Measurements from ENCODE around the gene SH2D4B. TPM values are rescaled to one million over a fixed set of nuclear protein-coding genes. Genes with fewer than 3 reads are reported as not detected.

Gene SH2D4B
- total RNA-seq, 1 experiment from 2014 or later: 0.24 TPM

DNA sequence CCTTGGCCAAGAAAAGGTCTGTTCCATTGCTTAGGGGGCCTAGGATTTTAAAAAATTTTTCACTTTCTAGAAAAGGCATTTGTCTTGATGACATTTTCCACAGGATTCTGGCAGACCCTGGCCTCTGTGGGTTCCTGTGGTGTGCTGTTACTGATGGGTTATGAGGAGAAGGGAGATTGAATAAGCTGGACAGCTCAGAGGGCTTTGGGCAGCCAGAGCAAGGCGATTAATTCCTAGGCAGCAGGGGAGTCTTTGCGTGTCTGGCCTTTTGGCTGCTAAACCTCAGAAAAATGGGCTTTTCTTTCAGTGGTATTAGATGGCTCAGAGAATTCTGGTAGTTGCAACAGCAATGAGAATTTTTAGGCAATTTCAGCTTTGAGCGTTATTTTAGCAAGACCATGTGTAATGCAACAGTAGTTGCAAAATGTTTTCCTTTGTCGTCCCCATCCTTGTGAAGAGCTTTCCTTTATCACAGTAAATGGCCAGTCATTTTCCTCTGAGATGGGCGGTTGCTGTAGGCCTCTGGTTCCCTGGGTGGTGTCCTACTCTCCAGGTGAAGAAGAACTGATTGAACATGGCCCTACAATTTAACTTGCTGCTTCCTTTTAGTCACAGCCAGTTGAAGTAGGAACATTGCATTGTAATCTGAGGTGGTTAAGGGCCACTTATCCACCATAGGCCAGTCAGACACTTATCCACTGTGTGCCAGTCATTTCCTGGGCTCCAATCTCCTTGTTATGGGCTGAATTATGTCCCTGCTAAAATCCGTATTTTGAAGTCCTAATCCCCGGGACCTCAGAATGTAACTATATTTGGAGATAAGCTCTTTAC lies 43.2 kb downstream of the SH2D4B start:
- no peak overlapping the region for H3K4me2 ChIP-seq
- intact Hi-C loops (cut with micrococcal nuclease; ENCODE audit: unreplicated experiment): no loop called here
- 0 out of 2 replicates have a peak, but pooled peaks cover 4% of the 10 kb centered on the region for H3K9me3 ChIP-seq (ENCODE audit: insufficient read depth, low read depth)
- H4K20me1 ChIP-seq (ENCODE audit: insufficient read depth): no peaks in the 10 kb centered on the region
- no peaks in the 10 kb centered on the region for H3K4me1 ChIP-seq (replicated peaks; ENCODE audit: insufficient read depth)
- no peak for TF ChIP-seq EZH2 (IDR thresholded peaks at IDR 0.05; ENCODE audit: low read depth)
- TF ChIP-seq, protein P1, sequence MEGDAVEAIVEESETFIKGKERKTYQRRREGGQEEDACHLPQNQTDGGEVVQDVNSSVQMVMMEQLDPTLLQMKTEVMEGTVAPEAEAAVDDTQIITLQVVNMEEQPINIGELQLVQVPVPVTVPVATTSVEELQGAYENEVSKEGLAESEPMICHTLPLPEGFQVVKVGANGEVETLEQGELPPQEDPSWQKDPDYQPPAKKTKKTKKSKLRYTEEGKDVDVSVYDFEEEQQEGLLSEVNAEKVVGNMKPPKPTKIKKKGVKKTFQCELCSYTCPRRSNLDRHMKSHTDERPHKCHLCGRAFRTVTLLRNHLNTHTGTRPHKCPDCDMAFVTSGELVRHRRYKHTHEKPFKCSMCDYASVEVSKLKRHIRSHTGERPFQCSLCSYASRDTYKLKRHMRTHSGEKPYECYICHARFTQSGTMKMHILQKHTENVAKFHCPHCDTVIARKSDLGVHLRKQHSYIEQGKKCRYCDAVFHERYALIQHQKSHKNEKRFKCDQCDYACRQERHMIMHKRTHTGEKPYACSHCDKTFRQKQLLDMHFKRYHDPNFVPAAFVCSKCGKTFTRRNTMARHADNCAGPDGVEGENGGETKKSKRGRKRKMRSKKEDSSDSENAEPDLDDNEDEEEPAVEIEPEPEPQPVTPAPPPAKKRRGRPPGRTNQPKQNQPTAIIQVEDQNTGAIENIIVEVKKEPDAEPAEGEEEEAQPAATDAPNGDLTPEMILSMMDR (conservative IDR thresholded peaks at IDR 0.05): no peak
- no peak overlapping the region for H3K27ac ChIP-seq
- H3F3A ChIP-seq (ENCODE audit: insufficient read depth, low read depth): no peaks in the 10 kb centered on the region
- peaks cover 57% of the 10 kb centered on the region; the same call in 1 of the 2 replicates for H3K27me3 ChIP-seq (ENCODE audit: insufficient read depth, low read depth)
- POLR2A ChIA-PET (ENCODE audit: unreplicated experiment): no interaction called here
- H3K4me3 ChIP-seq: no peak overlapping the region
- H2AFZ ChIP-seq: no peak overlapping the region
- DNase-seq: no peak
- H3K9me2 ChIP-seq (ENCODE audit: insufficient read depth): no peaks in the 10 kb centered on the region
- no peaks in the 10 kb centered on the region for H3K36me3 ChIP-seq (ENCODE audit: low read depth)
- BruUV-seq (replicated peaks): no TSS peak
- CTCF ChIA-PET: no interaction called here
- H3K79me2 ChIP-seq (ENCODE audit: low read depth): no peaks in the 10 kb centered on the region

DNA sequence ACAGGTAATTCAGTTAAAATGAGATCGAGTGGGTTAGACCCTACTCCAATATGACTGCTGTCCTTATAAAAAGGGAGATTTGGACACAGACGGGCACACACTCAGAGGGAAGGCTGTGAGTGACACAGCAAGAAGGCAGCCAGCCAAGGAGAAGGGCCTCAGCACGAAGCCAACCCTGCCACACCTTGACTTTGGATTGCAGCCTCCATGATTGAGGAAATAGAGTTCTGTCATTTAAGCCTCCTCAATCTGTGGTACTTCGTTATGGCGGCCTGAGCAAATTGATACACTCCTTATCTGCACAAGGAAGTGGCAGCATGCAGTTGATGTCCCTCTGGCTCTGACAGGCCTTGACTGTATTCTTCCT lies 43.8 kb downstream of the SH2D4B start:
- no peak overlapping the region for H3K4me3 ChIP-seq
- intact Hi-C loops (cut with micrococcal nuclease; ENCODE audit: unreplicated experiment): no loop called here
- no peak overlapping the region for H2AFZ ChIP-seq
- H3K79me2 ChIP-seq (ENCODE audit: low read depth): no peaks in the 10 kb centered on the region
- H3K9me3 ChIP-seq (ENCODE audit: insufficient read depth, low read depth): 0 out of 2 replicates have a peak, but pooled peaks cover 4% of the 10 kb centered on the region
- H3K27me3 ChIP-seq (ENCODE audit: insufficient read depth, low read depth): peaks cover 51% of the 10 kb centered on the region; the same call in 1 of the 2 replicates
- ChIA-PET POLR2A (ENCODE audit: unreplicated experiment) (no interaction called here), CTCF (no interaction called here)
- TF ChIP-seq, protein P1 (conservative IDR thresholded peaks at IDR 0.05): no peak
- no peak for DNase-seq
- no TSS peak for BruUV-seq (replicated peaks)
- H3K9me2 ChIP-seq (ENCODE audit: insufficient read depth): no peaks in the 10 kb centered on the region
- no peaks in the 10 kb centered on the region for H3K36me3 ChIP-seq (ENCODE audit: low read depth)
- H3K4me2 ChIP-seq: no peak overlapping the region
- no peaks in the 10 kb centered on the region for H3K4me1 ChIP-seq (replicated peaks; ENCODE audit: insufficient read depth)
- H3K27ac ChIP-seq: no peak overlapping the region
- no peaks in the 10 kb centered on the region for H3F3A ChIP-seq (ENCODE audit: insufficient read depth, low read depth)
- no peaks in the 10 kb centered on the region for H4K20me1 ChIP-seq (ENCODE audit: insufficient read depth)

DNA sequence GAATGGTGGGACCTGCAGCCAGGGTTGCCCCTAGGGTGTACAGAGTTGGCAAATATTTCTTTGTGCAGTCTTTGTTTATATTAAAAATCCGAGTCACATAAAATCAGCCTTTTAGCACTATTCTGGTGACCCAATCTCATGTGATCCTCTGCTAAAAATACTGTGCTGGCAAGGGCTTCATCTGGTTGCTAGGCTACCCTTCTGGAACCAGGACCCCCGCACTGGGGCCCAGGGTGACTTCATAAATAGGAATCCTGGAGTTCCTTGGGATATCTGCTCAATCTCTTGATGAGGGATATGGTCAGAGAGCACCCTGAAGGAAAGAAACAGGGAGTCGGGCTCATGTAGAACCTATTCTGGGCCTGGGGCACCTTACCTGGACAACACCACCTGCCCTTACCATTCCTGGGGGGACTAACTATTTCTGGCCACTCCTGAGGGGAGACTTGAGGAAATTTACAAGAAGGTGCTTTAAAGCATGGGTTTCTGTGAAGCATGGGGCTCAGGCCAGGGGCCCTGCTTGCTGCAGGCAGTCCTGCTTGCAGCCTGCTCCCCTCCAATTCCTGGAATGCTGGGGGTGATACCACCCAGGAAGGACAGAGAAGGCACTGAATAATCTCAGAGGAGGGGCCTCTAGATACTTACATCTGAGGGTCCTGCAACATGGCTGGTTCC lies 44.7 kb downstream of the SH2D4B start:
- ChIA-PET CTCF (no interaction called here), POLR2A (ENCODE audit: unreplicated experiment) (no interaction called here)
- Histone ChIP-seq H3K79me2 (ENCODE audit: low read depth) (no peaks in the 10 kb centered on the region), H3F3A (ENCODE audit: insufficient read depth, low read depth) (no peaks in the 10 kb centered on the region), H3K4me3 (no peak overlapping the region), H3K9me3 (ENCODE audit: insufficient read depth, low read depth) (no peaks in the 10 kb centered on the region), H3K27me3 (ENCODE audit: insufficient read depth, low read depth) (peaks cover 45% of the 10 kb centered on the region; the same call in 1 of the 2 replicates), H3K36me3 (ENCODE audit: low read depth) (no peaks in the 10 kb centered on the region), H3K4me2 (no peak overlapping the region), H4K20me1 (ENCODE audit: insufficient read depth) (no peaks in the 10 kb centered on the region), H3K9me2 (ENCODE audit: insufficient read depth) (no peaks in the 10 kb centered on the region), H2AFZ (no peak overlapping the region), H3K27ac (no peak overlapping the region), H3K4me1 (replicated peaks; ENCODE audit: insufficient read depth) (no peaks in the 10 kb centered on the region)
- intact Hi-C loops (cut with micrococcal nuclease; ENCODE audit: unreplicated experiment): no loop called here
- TF ChIP-seq, protein P1 (conservative IDR thresholded peaks at IDR 0.05): no peak
- no peak for TF ChIP-seq EZH2 (IDR thresholded peaks at IDR 0.05; ENCODE audit: low read depth)
- BruUV-seq (replicated peaks): no TSS peak
- no peak for DNase-seq

All from PC-9 (cell line).